COLO668 (cell line): ENCODE measurements around the gene RAB3C.

Experiments
- DNase-seq: peaks from one replicate; lab custom pipeline; 2025; ENCODE audit not compliant: unreplicated experiment; lab: John Stamatoyannopoulos, UW

Gene RAB3C

GRCh38 chr5:58872670-58873273 is 289.9 kb downstream of the RAB3C start:
- DNase-seq, result no peak

- no peak for DNase-seq
These were observed 292.7 kb downstream of the RAB3C start for GRCh38 chr5:58875599-58875998.

- no peak for DNase-seq
These were observed 302.4 kb downstream of the RAB3C start for GRCh38 chr5:58885260-58885659.

GRCh38 chr5:58886315-58887207 is 303.7 kb downstream of the RAB3C start:
- DNase-seq, result peak; percentile 52

GRCh38 chr5:58887311-58887710 is 304.4 kb downstream of the RAB3C start:
- DNase-seq, result no peak

GRCh38 chr5:58887721-58888409 is 305.0 kb downstream of the RAB3C start:
- no peak for DNase-seq

- no peak for DNase-seq
These were observed 307.4 kb downstream of the RAB3C start for GRCh38 chr5:58890265-58890664.

GRCh38 chr5:58890701-58891085 is 307.8 kb downstream of the RAB3C start:
- DNase-seq, result no peak

GRCh38 chr5:58891086-58891970 is 308.5 kb downstream of the RAB3C start:
- peak; percentile 41 for DNase-seq

- DNase-seq, result no peak
These were observed 309.1 kb downstream of the RAB3C start for GRCh38 chr5:58891971-58892343.

GRCh38 chr5:58893551-58893950 is 310.7 kb downstream of the RAB3C start:
- DNase-seq, result no peak

GRCh38 chr5:58898006-58898405 is 315.1 kb downstream of the RAB3C start:
- DNase-seq, result no peak

GRCh38 chr5:58898538-58898937 is 315.7 kb downstream of the RAB3C start:
- no peak for DNase-seq

GRCh38 chr5:58901271-58901670 is 318.4 kb downstream of the RAB3C start:
- DNase-seq, result no peak

GRCh38 chr5:58902305-58902704 is 319.4 kb downstream of the RAB3C start:
- no peak for DNase-seq

- no peak for DNase-seq
These were observed 319.9 kb downstream of the RAB3C start for GRCh38 chr5:58902765-58903164.

GRCh38 chr5:58904737-58905136 is 321.9 kb downstream of the RAB3C start:
- no peak for DNase-seq

GRCh38 chr5:58905944-58906343 is 323.1 kb downstream of the RAB3C start:
- no peak for DNase-seq
